Skeletal muscle tissue (tissue), 4 donors: ENCODE data around the gene TNFSF8. TPM values are rescaled to one million over a fixed set of nuclear protein-coding genes. Genes with fewer than 3 reads are reported as not detected.
A peak's percentile ranks its signal among the peaks of the same experiment; 100 is the strongest.

Experiments
- H3K27ac ChIP-seq: one replicate; pipeline ENCODE4 v1.7.0; 2013; ENCODE audit warnings: mild to moderate bottlenecking, low read depth, low read length, inconsistent platforms
- H3K27me3 ChIP-seq, 3 donors: one replicate each; pipeline ENCODE4 v1.7.0; 2013; ENCODE audit warnings: low read length in 3 of 3; ENCODE audit not compliant: control insufficient read depth in 3 of 3, insufficient read depth in 3 of 3
- H3K36me3 ChIP-seq, 3 donors: one replicate each; pipeline ENCODE4 v1.7.0; 2013; ENCODE audit warnings: low read length in 3 of 3; ENCODE audit not compliant: control insufficient read depth in 3 of 3, insufficient read depth in 3 of 3
- H3K4me1 ChIP-seq, 3 donors: one replicate each; pipeline ENCODE4 v1.7.0; 2013; ENCODE audit warnings: low read length in 3 of 3, mild to moderate bottlenecking in 3 of 3; ENCODE audit not compliant: control insufficient read depth in 3 of 3, insufficient read depth in 3 of 3
- H3K4me3 ChIP-seq, 3 donors: one replicate each; pipeline ENCODE4 v1.7.0; 2013; ENCODE audit warnings: low read length in 3 of 3
- H3K9ac ChIP-seq, 3 donors: one replicate each; pipeline ENCODE4 v1.7.0; 2013; ENCODE audit warnings: low read length in 3 of 3, mild to moderate bottlenecking in 3 of 3, moderate library complexity in 2 of 3, low read depth in 1 of 3
- H3K9me3 ChIP-seq, 3 donors: one replicate each; pipeline ENCODE4 v1.7.0; 2013; ENCODE audit warnings: low read length in 3 of 3; ENCODE audit not compliant: control insufficient read depth in 3 of 3
- total RNA-seq: library from RNA; depleted of rRNA; stranded (reverse); fragments of >200 nt; gene quantifications from one replicate; pipeline ENCODE4 v1.2.3, GENCODE V29; 2014
- donor health status: Osteomylitis.

The TNFSF8 gene
- total RNA-seq, 1 donor from 2014 or later: 1.0 TPM

GRCh38 chr9:114958021-114958843 is 27.8 kb upstream of the TNFSF8 start:
- Histone ChIP-seq H3K27ac (peak overlapping the region; percentile 37), H3K4me3 (no peak overlapping the region), H3K4me1 (peaks cover 0 to 2% (median 0%) of the 10 kb centered on the region in 3 donors), H3K27me3 (no peaks in the 10 kb centered on the region), H3K9me3 (peaks cover 0 to 3% (median 0%) of the 10 kb centered on the region in 3 donors), H3K36me3 (no peaks in the 10 kb centered on the region), H3K9ac (no peak overlapping the region)

- peaks cover 0 to under 1% (median 0%) of the 10 kb centered on the region in 3 donors for H3K9me3 ChIP-seq
- no peaks in the 10 kb centered on the region for H3K27me3 ChIP-seq
- H3K27ac ChIP-seq: peak overlapping the region; percentile 37
- no peak overlapping the region for H3K4me3 ChIP-seq
- peaks cover 0 to 2% (median 0%) of the 10 kb centered on the region in 3 donors for H3K4me1 ChIP-seq
- H3K9ac ChIP-seq: no peak overlapping the region
- no peaks in the 10 kb centered on the region for H3K36me3 ChIP-seq
Measured at GRCh38 chr9:114957558-114957957, 27.2 kb upstream of the TNFSF8 start.

GRCh38 chr9:114954956-114955582 is 24.7 kb upstream of the TNFSF8 start:
- Histone ChIP-seq H3K4me3 (no peak overlapping the region), H3K27me3 (no peaks in the 10 kb centered on the region), H3K4me1 (peaks cover 0 to 2% (median 0%) of the 10 kb centered on the region in 3 donors), H3K27ac (peak overlapping the region; percentile 36), H3K9ac (no peak overlapping the region), H3K36me3 (no peaks in the 10 kb centered on the region), H3K9me3 (no peaks in the 10 kb centered on the region)

DNA sequence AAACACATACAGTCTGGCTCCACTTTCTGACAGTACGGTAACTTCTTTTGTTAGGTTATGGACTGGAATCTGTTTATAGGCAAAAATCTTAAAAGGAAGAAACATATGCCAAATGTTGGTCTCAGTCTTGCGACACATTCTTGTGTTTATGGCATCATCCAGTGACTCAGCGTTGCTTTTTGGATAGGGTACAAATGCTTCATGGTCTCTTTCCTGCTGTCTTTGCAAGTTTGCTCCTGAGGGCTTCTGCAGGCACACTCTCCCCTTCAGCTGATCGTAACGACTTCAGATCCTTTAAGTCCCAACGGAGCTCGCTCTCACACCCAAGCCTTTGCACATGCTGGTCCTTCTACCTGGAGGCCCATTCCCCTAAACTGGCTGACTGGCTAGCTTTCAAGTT is 23.6 kb upstream of the TNFSF8 start:
- Histone ChIP-seq H3K36me3 (no peaks in the 10 kb centered on the region), H3K4me3 (no peak overlapping the region), H3K9ac (no peak overlapping the region), H3K9me3 (no peaks in the 10 kb centered on the region), H3K4me1 (peaks cover 0 to 2% (median 0%) of the 10 kb centered on the region in 3 donors), H3K27ac (peak overlapping the region; percentile 59), H3K27me3 (no peaks in the 10 kb centered on the region)

- H3K4me1 ChIP-seq: peaks cover 0 to 2% (median 0%) of the 10 kb centered on the region in 3 donors
- no peaks in the 10 kb centered on the region for H3K36me3 ChIP-seq
- H3K9ac ChIP-seq: no peak overlapping the region
- no peaks in the 10 kb centered on the region for H3K9me3 ChIP-seq
- no peaks in the 10 kb centered on the region for H3K27me3 ChIP-seq
- H3K4me3 ChIP-seq: no peak overlapping the region
- H3K27ac ChIP-seq: no peak overlapping the region
Measured at GRCh38 chr9:114953046-114953445, 22.7 kb upstream of the TNFSF8 start.

DNA sequence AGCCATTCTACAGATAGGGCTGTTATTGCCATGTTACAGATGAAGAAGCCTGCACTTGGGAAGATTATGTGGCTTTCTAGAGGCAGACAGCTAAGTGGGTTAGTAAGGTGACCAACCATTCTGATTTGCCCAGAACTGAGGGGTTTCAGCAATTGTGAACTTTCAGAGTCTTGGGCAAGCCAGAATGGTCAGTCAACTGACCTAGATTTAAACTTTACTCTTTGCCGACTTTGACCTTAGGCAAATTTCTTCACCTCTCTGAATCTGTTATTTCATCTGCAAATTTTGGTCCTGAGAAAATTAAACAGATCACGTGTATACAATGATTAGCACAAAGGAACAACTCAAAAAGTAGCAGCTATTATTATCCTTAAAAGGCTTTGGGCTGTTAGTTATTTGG is 20.4 kb upstream of the TNFSF8 start:
- no peaks in the 10 kb centered on the region for H3K9me3 ChIP-seq
- no peaks in the 10 kb centered on the region for H3K27me3 ChIP-seq
- H3K36me3 ChIP-seq: no peaks in the 10 kb centered on the region
- no peak overlapping the region for H3K4me3 ChIP-seq
- no peak overlapping the region for H3K9ac ChIP-seq
- H3K27ac ChIP-seq: no peak overlapping the region
- H3K4me1 ChIP-seq: no peaks in the 10 kb centered on the region

DNA sequence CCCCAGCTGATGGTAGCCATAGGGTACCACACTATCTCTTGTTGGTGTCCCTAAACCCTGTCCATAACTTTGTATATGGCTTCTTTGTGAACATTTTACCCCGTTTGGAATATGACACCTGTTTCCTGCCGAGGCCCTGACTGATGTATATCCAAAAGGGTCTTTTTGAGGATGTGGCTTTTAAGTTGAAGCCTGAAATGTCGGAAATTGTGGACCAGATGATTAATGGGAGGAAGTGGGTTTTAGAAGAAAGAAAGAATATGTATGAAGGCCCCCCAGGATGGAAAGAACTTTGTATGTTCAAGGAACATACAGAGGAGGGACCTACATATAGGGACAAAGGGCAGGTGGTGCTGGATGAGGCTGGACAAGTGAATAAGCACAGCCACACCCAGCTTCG is 16.7 kb upstream of the TNFSF8 start:
- H3K27ac ChIP-seq: no peak overlapping the region
- no peaks in the 10 kb centered on the region for H3K36me3 ChIP-seq
- no peaks in the 10 kb centered on the region for H3K4me1 ChIP-seq
- no peaks in the 10 kb centered on the region for H3K27me3 ChIP-seq
- no peak overlapping the region for H3K4me3 ChIP-seq
- no peaks in the 10 kb centered on the region for H3K9me3 ChIP-seq
- H3K9ac ChIP-seq: no peak overlapping the region

DNA sequence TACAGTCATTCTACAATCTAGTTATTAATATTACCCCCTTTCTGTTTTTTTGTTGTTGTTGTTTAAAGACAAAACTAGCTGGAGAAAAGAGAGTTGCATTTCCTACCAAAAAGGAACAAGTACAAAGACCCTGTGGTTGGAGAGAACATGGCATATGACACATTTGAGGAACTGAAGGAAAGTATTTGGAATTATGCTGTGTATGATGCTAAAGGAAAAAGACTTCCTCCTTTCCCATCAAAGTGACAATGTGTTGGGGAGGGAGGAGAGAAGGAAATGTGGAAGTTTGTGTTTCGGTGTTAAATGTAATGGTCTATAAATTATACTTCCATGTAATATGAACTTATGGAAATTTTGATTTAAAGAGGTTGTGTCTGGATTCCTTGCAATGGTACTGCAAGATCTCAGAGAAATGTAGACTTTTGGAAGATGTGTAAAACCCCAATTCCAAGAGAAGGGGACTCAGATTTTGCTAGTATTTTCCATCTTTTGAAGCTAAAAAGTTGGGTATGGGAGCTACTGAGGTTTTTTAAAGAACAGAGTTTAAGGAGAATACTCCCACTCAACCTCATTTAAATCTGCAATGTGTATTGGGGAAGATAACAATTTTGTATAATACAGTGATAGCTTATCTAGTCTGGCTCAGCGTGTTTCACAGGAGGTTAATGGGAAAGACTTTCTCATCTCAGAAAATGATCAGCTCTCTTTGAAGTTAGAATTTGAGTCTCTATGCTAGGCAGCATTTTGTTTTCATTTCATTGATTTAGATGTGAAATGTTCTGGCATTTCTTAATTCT is 15.4 kb upstream of the TNFSF8 start:
- H3K36me3 ChIP-seq: no peaks in the 10 kb centered on the region
- no peaks in the 10 kb centered on the region for H3K9me3 ChIP-seq
- no peak overlapping the region for H3K9ac ChIP-seq
- H3K4me3 ChIP-seq: no peak overlapping the region
- no peaks in the 10 kb centered on the region for H3K27me3 ChIP-seq
- H3K4me1 ChIP-seq: no peaks in the 10 kb centered on the region
- H3K27ac ChIP-seq: no peak overlapping the region

GRCh38 chr9:114941376-114941775 is 11.0 kb upstream of the TNFSF8 start:
- H3K27me3 ChIP-seq: no peaks in the 10 kb centered on the region
- no peaks in the 10 kb centered on the region for H3K9me3 ChIP-seq
- no peaks in the 10 kb centered on the region for H3K4me1 ChIP-seq
- H3K27ac ChIP-seq: no peak overlapping the region
- H3K9ac ChIP-seq: no peak overlapping the region
- H3K36me3 ChIP-seq: no peaks in the 10 kb centered on the region
- H3K4me3 ChIP-seq: no peak overlapping the region
